Stimulated activated CD4-positive, alpha-beta T cell treated with anti-CD3 and anti-CD28 coated beads, Interleukin-1b, Interleukin-23, amount 100 ng/mL, for 4 hours (primary cell): Measurements from ENCODE around the gene TTC34.

Source experiments
- DNase-seq, 2 donors: peaks; one replicate each; pipeline ENCODE4 v3.0.0-alpha.2; 2020; ENCODE audit warnings: low read depth in 2 of 2

The TTC34 gene

GRCh38 chr1:2642131-2642559 is 159.3 kb downstream of the TTC34 start:
- DNase-seq: no peak

- no peak for DNase-seq
Observed at GRCh38 chr1:2641381-2642130, 159.9 kb downstream of the TTC34 start.

- no peak for DNase-seq
Observed at GRCh38 chr1:2640626-2641025, 160.9 kb downstream of the TTC34 start.

- DNase-seq: no peak
Observed at GRCh38 chr1:2639607-2640521, 161.6 kb downstream of the TTC34 start.

- DNase-seq: no peak
Observed at GRCh38 chr1:2639203-2639602, 162.3 kb downstream of the TTC34 start.

GRCh38 chr1:2638466-2639115 is 162.9 kb downstream of the TTC34 start:
- DNase-seq: no peak

GRCh38 chr1:2637442-2638145 is 163.9 kb downstream of the TTC34 start:
- no peak for DNase-seq

- no peak for DNase-seq
Observed at GRCh38 chr1:2636733-2637132, 164.8 kb downstream of the TTC34 start.

- DNase-seq: no peak
Observed at GRCh38 chr1:2635361-2636010, 166.0 kb downstream of the TTC34 start.

- no peak for DNase-seq
Observed at GRCh38 chr1:2633936-2634491, 167.5 kb downstream of the TTC34 start.

GRCh38 chr1:2633366-2633935 is 168.0 kb downstream of the TTC34 start:
- no peak for DNase-seq

- no peak for DNase-seq
Observed at GRCh38 chr1:2632561-2633361, 168.7 kb downstream of the TTC34 start, which contains the start of gene MMEL1. Gene MMEL1, minus strand, starts transcription at chr1:2633016. Its CDS starts 3,532 bp downstream, at chr1:2629484.

GRCh38 chr1:2632051-2632430 is 169.5 kb downstream of the TTC34 start:
- DNase-seq: no peak

- no peak for DNase-seq
Observed at GRCh38 chr1:2631136-2632050, 170.1 kb downstream of the TTC34 start.

- DNase-seq: no peak
Observed at GRCh38 chr1:2630498-2631135, 170.9 kb downstream of the TTC34 start.

GRCh38 chr1:2629627-2630497 is 171.6 kb downstream of the TTC34 start:
- DNase-seq: no peak
